Measurements from ENCODE around the gene DOCK6. TPM values are rescaled to one million over a fixed set of nuclear protein-coding genes. Genes with fewer than 3 reads are reported as not detected.
A peak's percentile ranks its signal among the peaks of the same experiment; 100 is the strongest.

Gene DOCK6
- total RNA-seq, 1 donor from 2014 or later: 1.2 TPM

DNA sequence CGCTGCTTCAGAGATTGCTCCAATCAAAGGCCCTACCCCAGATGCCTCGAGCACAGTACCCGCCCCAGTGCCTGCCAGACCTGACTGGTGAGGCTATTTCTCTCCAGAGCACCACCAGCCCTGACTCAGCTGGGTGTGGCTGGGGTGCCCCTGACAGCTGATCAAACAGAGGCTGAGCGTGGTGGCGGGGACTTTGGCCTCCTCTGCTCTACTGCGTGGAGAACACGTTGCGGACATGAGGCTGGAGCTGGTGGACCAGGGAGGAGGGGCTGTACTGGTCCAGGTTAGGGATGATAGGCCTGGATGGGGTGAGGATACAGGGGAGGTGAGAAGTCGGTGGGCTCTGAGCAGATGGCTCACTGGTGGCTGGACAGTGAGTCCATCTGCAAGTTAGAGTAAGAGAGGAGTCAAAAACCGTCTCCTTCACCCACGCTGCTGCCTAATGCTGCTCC, 3.5 kb upstream of the DOCK6 start:
- Mint-ChIP-seq H3K9me3 (no peaks in the 10 kb centered on the region), H3K27ac (no peak overlapping the region), H3K27me3 (peaks cover 65% of the 10 kb centered on the region), H3K4me3 (no peak overlapping the region), H3K4me1 (peaks cover 6% of the 10 kb centered on the region), H3K36me3 (ENCODE audit: low read depth) (no peaks in the 10 kb centered on the region)
- intact Hi-C loops (cut with micrococcal nuclease): no loop called here
- no peak for DNase-seq

DNA sequence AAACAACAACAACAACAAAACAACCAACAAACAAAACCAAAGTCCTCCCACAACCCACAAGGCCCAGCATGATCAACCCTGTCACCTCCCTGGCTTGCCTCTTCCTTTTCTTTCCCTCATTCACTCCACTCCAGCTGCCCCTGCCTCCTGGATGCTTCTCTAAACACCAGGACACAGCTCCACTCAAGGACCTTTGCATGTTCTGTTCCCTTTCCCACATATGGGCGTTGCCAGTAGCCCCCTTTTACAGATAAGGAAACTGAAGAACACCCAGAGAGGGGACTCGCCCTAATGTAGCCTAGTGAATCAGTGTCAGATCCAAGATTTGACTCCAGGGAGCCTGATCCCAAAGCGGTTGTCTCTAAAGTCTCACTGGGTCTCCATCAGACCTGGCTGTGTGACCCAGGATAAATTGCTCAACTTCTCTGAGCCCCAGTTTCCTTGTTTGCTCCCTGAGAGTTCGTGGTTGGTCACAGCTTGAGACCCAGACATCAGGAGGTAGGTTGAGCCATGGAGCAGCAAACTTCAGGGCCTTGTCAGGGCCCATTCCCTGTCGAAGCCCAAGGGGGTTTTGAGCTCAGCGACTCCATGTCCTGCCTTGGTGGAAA, 3.0 kb upstream of the DOCK6 start:
- DNase-seq: no peak
- H3K4me3 Mint-ChIP-seq: no peak overlapping the region
- no peaks in the 10 kb centered on the region for H3K36me3 Mint-ChIP-seq (ENCODE audit: low read depth)
- H3K27ac Mint-ChIP-seq: no peak overlapping the region
- no peaks in the 10 kb centered on the region for H3K9me3 Mint-ChIP-seq
- peaks cover 66% of the 10 kb centered on the region for H3K27me3 Mint-ChIP-seq
- peaks cover 6% of the 10 kb centered on the region for H3K4me1 Mint-ChIP-seq
- intact Hi-C loops (cut with micrococcal nuclease): no loop called here

DNA sequence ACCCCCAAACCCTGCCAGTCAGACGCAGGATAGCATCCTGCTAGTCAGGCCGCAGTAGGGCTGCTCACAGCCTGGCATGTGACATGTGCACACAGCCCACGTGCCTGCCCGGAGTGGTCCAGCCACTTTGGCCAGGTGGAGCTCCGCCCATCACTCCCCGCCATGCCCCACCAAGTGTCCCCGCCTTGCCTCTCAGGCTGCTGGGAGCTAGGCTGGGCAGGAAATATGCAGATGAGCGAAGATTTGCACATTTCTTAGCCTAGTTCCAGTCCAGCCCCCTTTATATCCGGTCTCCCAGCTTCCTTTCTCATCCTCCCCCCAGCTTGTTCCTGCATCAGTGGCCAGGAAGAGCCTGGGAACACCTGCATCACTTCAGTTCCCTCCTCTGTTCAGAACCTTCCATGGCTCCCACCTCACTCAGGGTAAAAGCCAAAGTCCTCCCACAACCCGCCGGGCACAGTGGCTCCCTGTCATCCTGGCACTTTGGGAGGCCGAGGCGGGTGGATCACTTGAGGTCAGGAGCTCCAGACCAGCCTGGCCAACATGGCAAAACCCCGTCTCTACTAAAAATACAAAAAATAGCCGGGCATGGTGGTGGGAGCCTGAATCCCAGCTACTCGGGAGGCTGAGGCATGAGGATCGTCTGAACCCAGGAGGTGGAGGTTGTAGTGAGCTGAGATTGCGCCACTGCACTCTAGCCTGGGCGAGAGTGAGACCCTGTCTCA, 2.3 kb upstream of the DOCK6 start:
- Mint-ChIP-seq H3K9me3 (no peaks in the 10 kb centered on the region), H3K36me3 (ENCODE audit: low read depth) (no peaks in the 10 kb centered on the region), H3K27ac (no peak overlapping the region), H3K4me3 (no peak overlapping the region), H3K4me1 (peaks cover 6% of the 10 kb centered on the region), H3K27me3 (peaks cover 67% of the 10 kb centered on the region)
- intact Hi-C loops (cut with micrococcal nuclease): no loop called here
- no peak for DNase-seq

DNA sequence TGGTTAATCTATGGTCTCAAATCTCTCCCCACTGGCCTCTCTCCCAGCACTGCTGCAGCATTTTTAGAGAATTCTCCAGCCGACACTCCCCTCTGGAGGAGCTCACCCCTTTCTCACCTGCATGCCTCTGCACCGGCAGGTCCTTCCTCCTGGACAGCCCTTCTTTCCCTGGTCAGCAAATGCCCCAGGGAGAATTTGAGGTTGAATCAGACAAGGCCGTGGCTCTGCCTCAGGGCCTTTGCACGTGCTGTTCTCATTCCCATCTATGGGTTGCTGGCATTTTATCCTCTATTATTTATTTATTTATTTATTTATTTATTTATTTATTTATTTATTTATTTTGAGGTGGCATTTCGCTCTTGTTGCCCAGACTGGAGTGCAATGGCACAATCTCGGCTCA, 1.4 kb upstream of the DOCK6 start:
- Mint-ChIP-seq H3K27ac (no peak overlapping the region), H3K36me3 (ENCODE audit: low read depth) (no peaks in the 10 kb centered on the region), H3K9me3 (no peaks in the 10 kb centered on the region), H3K27me3 (peaks cover 63% of the 10 kb centered on the region), H3K4me3 (peak overlapping the region; percentile 32), H3K4me1 (peaks cover 3% of the 10 kb centered on the region)
- intact Hi-C loops (cut with micrococcal nuclease): no loop called here
- no peak for DNase-seq

DNA sequence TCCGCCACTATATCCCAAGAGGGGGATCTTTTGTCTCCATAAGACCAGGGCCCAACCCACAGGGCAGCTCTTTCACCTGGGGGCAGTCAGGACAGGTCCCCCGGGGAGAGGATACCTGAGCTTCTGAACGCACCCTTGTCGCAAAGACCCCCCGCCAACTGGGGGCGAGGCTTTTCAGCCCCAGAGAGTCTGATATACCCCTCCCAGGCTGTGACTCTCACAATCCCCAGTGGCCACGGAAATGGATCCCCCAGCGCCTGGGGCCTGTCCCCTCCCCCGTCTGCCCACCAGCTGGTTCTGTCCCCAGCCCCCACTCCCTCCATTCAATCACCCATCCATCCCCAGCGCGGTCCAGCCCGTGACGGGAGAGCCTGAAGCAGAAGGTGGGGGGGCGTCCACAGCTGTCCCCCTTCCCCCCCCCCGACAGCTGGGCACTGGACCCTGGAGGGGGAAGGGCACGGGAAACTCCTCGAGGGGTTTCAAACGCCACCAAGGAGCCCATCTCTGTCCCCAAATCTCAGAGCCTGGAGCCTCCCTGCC, 823 bp downstream of the DOCK6 start:
- H3K4me1 Mint-ChIP-seq: peaks cover 3% of the 10 kb centered on the region
- no peaks in the 10 kb centered on the region for H3K9me3 Mint-ChIP-seq
- DNase-seq: no peak
- H3K4me3 Mint-ChIP-seq: peak overlapping the region; percentile 57
- no peaks in the 10 kb centered on the region for H3K36me3 Mint-ChIP-seq (ENCODE audit: low read depth)
- H3K27me3 Mint-ChIP-seq: peaks cover 51% of the 10 kb centered on the region
- H3K27ac Mint-ChIP-seq: no peak overlapping the region
- intact Hi-C loops (cut with micrococcal nuclease): no loop called here

DNA sequence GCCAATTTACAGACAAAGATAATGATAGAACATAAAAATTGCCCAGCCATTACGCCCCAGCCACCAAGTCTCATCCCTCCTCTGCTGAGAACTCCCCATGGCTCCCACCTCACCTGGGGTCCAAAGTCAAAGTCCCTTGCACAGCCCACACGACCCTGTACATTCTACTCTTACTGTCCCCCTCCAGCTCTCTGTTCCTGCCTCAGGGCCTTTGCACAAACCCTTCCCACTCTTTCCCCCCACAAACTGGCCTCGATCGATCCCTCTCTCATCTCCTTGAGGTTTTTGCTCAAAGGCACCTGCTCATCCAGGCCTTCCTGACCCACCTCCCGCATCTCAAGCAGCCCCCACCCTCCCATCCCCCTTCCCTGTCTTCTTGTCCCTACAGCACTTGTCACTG, 1.3 kb downstream of the DOCK6 start:
- Mint-ChIP-seq H3K27me3 (peaks cover 47% of the 10 kb centered on the region), H3K4me3 (peak overlapping the region; percentile 48), H3K4me1 (peaks cover 3% of the 10 kb centered on the region), H3K9me3 (no peaks in the 10 kb centered on the region), H3K36me3 (ENCODE audit: low read depth) (no peaks in the 10 kb centered on the region), H3K27ac (no peak overlapping the region)
- DNase-seq: no peak
- intact Hi-C loops (cut with micrococcal nuclease): no loop called here

DNA sequence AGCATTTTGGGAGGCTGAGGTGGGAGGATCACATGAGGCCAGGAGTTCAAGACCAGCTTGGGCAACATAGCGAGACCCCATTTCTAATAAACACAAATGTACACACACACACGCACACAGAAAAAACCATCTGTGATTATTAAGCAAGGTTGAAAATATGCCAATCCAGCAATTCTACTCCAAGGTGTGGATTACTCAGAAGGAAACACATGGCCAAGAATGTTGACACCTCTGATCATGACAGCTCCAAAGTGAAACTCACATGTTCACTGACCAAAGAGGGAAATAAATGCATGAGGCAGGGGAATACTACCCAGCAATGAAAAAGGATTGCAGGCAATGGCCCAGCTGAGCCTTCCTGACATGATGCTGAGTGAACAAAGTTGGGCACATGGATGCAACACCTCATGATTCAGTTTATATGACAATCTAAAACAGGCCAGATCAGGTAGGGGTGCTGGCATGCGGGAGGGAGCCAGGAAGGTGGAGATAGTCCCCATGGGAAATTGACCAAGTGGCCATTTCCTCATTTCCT, 4.4 kb downstream of the DOCK6 start:
- DNase-seq: no peak
- Mint-ChIP-seq H3K9me3 (no peaks in the 10 kb centered on the region), H3K4me3 (no peak overlapping the region), H3K27me3 (peaks cover 29% of the 10 kb centered on the region), H3K36me3 (ENCODE audit: low read depth) (no peaks in the 10 kb centered on the region), H3K27ac (no peak overlapping the region), H3K4me1 (peaks cover 2% of the 10 kb centered on the region)
- intact Hi-C loops (cut with micrococcal nuclease): no loop called here

DNA sequence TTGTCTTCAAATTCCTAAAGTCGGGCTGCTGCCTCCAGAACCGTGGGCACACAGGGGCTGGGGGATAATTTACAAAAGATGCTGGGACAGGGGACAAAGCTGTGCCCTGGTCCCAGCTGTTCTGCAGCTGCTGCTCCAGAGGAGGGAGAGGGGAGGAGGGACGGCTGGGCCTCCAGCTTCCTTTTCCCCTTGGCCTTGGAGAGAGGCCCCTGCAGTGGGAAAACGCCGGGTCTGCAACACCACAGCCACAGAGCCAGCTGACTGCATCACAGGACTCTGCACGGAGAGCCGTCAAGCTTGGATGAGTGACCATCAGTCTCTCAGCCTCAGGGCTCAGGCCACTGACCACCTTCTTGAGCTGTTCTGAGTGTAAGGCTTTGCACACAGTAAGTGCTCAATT, 6.1 kb downstream of the DOCK6 start:
- no peak overlapping the region for H3K27ac Mint-ChIP-seq
- H3K36me3 Mint-ChIP-seq (ENCODE audit: low read depth): no peaks in the 10 kb centered on the region

DNA sequence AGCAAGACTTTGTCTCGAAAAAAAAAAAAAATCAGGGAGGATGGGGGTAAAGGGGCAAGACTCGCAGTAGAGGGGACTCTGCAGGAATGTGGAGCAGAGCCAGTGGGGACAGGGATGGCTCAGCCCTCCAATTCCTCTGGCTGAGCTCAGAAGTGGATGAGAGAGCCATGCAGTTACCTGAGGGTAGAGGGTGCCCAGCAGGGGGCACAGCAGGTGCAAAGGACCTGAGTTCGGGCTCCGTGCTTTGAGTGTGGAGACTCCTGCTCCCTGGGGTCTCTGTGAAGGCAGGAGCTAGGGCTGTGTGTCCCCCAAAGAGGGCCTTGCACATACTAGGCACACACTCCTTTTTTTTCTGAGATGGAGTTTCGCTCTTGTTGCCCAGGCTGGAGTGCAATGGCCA, 7.7 kb downstream of the DOCK6 start:
- Mint-ChIP-seq H3K36me3 (ENCODE audit: low read depth) (no peaks in the 10 kb centered on the region), H3K27me3 (peaks cover 12% of the 10 kb centered on the region), H3K4me1 (no peaks in the 10 kb centered on the region), H3K27ac (no peak overlapping the region), H3K4me3 (no peak overlapping the region), H3K9me3 (no peaks in the 10 kb centered on the region)
- intact Hi-C loops (cut with micrococcal nuclease): no loop called here
- DNase-seq: no peak

More for the DNA sequence above, 6.1 kb downstream of the DOCK6 start:
- H3K9me3 Mint-ChIP-seq: no peaks in the 10 kb centered on the region
- intact Hi-C loops (cut with micrococcal nuclease): no loop called here
- H3K27me3 Mint-ChIP-seq: peaks cover 21% of the 10 kb centered on the region
- H3K4me1 Mint-ChIP-seq: no peaks in the 10 kb centered on the region
- no peak overlapping the region for H3K4me3 Mint-ChIP-seq
- no peak for DNase-seq

DNA sequence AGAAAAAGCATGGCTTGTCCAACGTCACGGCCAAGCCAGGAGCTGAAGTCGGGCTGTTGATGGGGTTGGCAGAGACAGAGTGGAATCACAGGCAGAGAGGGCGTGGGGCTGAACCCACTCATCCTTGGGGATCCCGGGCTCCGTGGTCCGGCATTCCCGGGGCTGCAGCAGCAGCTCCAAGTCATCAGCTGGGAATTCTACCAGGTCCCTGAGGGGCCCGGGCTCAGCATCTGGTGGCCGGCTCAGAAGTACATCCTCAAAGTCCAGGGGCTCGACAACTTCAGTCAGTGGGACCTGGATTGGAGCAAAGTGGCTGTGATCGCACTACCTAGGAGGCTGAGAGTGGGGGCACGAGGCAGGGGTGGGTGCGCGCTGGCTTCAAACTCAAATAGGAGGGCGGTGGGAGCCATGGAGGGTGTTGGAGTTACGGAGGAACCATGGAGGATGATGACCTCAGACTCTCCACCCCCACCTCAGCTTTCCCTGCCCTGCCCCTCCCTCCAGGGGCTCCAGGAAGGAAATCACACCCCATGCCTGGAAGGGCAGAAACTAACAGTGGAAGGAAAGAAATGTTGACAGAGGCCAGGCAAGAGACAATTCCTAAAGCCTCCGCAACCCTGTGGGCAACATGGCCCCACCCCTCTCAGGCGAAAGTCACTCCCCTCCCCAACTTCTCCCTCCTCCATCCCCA, 9.5 kb downstream of the DOCK6 start:
- H3K4me1 Mint-ChIP-seq: no peaks in the 10 kb centered on the region
- no peak for DNase-seq
- no peak overlapping the region for H3K4me3 Mint-ChIP-seq
- H3K36me3 Mint-ChIP-seq (ENCODE audit: low read depth): no peaks in the 10 kb centered on the region
- H3K27me3 Mint-ChIP-seq: peaks cover 5% of the 10 kb centered on the region
- intact Hi-C loops (cut with micrococcal nuclease): no loop called here
- H3K9me3 Mint-ChIP-seq: no peaks in the 10 kb centered on the region
- H3K27ac Mint-ChIP-seq: no peak overlapping the region

DNA sequence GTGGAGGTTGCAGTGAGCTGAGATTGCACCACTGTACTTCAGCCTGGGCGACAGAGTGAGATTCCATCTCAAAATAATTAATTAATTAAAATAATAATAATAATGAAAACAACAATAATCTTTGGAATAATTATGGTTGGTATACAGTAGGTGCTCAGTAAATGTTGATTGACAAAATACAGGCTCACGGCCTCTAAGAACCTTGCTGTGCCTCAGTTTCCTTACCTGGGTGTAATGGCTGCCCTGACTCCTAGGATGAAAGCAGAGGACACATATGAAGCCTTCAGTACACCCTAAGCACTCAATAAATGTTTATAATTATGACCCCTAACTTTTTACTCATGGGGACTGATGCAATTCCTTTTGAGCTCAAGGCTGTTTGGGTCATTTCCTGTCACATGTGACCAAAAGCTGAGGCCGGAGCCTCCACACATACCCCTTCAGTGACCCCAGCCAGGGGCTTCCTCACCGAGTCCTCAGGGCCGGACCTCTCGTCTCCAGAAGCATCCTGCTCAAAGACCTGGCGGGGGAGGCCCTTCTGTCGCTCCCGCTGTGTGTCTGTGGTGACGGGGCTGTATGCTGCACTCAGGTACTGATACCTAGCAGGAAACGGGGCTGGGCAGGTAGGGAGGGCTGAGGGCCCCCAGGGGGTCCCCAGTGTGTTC, 10.5 kb downstream of the DOCK6 start:
- Mint-ChIP-seq H3K4me1 (no peaks in the 10 kb centered on the region), H3K36me3 (ENCODE audit: low read depth) (no peaks in the 10 kb centered on the region), H3K9me3 (no peaks in the 10 kb centered on the region), H3K27ac (no peak overlapping the region), H3K4me3 (no peak overlapping the region), H3K27me3 (peaks cover 4% of the 10 kb centered on the region)
- DNase-seq: no peak
- intact Hi-C loops (cut with micrococcal nuclease): no loop called here

DNA sequence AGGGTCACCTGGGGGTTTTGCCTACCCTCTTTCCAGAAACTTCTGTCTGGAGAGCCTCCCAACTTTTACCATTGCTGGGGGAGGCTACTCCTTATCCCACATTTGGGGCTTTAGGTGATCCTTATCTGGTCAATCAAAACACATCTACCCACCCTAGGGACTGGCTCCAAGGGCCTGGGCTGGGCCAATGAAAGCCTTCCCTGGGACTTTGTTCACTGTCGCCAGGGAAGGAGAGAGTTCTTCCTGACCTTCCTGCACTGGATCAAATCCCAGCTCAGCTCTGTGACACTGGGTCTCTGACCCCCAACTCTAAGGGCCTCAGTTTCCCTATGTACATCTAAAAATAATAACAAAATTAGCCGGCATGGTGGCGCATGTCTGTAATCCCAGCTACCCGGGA, 11.1 kb downstream of the DOCK6 start:
- intact Hi-C loops (cut with micrococcal nuclease): no loop called here
- Mint-ChIP-seq H3K4me1 (no peaks in the 10 kb centered on the region), H3K36me3 (ENCODE audit: low read depth) (no peaks in the 10 kb centered on the region), H3K9me3 (no peaks in the 10 kb centered on the region), H3K27ac (no peak overlapping the region), H3K4me3 (no peak overlapping the region), H3K27me3 (peaks cover 4% of the 10 kb centered on the region)
- no peak for DNase-seq

DNA sequence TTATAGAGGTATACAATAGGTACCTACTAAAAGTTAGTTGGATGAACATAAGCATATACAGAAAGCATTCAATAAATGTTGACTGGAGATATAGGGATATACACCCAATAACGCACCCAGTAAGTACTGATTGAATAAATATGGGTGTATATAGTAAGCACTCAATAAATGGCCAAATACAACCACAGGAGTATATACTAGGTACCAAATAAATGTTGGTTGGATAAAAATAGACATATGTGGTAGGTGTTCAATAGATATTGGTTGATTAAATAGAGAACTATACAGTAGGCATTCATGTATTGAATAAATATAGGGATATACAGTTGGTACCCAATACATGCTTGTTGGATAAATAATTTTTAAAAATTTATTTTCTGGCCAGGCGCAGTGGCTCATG, 13.5 kb downstream of the DOCK6 start:
- H3K4me1 Mint-ChIP-seq: no peaks in the 10 kb centered on the region
- H3K27me3 Mint-ChIP-seq: no peaks in the 10 kb centered on the region
- no peaks in the 10 kb centered on the region for H3K9me3 Mint-ChIP-seq
- H3K4me3 Mint-ChIP-seq: no peak overlapping the region
- no peak overlapping the region for H3K27ac Mint-ChIP-seq
- no peaks in the 10 kb centered on the region for H3K36me3 Mint-ChIP-seq (ENCODE audit: low read depth)
- intact Hi-C loops (cut with micrococcal nuclease): no loop called here
- no peak for DNase-seq

Measured in activated CD4-positive, alpha-beta T cell treated with anti-CD3 and anti-CD28 coated beads, Interleukin-2, amount 10 ng/mL, durations not matched to agents 24 days and 14 days (primary cell).